DMS153 treated with DMSO at 0.1 percent for 48 hours (cell line): ENCODE measurements around the gene ARL4C.

Experiments used
- DNase-seq: peaks from one replicate; lab custom pipeline; 2025; ENCODE audit not compliant: unreplicated experiment; lab: John Stamatoyannopoulos, UW

ARL4C gene, protein sequence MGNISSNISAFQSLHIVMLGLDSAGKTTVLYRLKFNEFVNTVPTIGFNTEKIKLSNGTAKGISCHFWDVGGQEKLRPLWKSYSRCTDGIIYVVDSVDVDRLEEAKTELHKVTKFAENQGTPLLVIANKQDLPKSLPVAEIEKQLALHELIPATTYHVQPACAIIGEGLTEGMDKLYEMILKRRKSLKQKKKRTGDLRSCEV

DNA sequence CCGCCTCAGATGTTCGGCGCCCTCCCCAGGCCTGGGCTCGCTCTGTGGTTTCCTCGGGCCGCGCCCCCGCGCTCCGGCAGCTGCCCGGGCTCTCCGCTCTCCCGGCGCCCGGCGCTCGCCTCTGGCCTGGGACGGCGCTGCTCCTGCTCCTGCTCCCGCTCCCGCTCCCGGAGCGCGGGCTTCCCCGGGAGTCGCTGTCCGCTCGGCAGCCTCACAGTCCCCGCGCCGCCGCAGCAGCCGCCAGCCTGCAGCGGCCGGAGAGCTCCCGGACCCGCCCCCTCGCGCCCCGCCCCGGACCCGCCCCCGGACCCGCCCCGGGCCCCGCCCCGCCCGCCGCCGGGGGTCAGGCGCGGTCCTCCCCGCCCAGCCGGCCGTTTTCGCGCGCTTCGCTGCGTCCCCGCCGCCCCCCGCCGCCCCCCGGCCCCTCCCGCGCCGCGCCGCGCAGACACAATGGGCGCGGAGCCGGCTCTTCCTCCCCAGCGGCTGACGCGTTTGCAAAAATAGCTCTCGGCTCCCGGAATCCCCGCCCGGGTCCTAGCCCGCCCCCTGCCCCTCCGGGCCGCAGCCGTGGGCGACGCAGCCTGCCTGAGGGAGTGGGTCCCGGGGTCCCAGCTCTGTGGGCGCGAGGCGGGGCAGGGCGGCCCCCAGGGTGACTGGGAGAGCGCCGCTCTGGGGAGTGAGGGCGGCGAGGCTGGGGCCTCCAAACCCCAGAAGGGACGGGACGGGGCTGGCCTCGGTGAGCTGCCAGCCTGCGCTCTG lies at the start of gene ARL4C:
TSS of gene ARL4C (minus strand) at position 247 of the 759 bp plus-strand sequence. CDS start 495 bp downstream, outside the sequence.
- DNase-seq: no peak

DNA sequence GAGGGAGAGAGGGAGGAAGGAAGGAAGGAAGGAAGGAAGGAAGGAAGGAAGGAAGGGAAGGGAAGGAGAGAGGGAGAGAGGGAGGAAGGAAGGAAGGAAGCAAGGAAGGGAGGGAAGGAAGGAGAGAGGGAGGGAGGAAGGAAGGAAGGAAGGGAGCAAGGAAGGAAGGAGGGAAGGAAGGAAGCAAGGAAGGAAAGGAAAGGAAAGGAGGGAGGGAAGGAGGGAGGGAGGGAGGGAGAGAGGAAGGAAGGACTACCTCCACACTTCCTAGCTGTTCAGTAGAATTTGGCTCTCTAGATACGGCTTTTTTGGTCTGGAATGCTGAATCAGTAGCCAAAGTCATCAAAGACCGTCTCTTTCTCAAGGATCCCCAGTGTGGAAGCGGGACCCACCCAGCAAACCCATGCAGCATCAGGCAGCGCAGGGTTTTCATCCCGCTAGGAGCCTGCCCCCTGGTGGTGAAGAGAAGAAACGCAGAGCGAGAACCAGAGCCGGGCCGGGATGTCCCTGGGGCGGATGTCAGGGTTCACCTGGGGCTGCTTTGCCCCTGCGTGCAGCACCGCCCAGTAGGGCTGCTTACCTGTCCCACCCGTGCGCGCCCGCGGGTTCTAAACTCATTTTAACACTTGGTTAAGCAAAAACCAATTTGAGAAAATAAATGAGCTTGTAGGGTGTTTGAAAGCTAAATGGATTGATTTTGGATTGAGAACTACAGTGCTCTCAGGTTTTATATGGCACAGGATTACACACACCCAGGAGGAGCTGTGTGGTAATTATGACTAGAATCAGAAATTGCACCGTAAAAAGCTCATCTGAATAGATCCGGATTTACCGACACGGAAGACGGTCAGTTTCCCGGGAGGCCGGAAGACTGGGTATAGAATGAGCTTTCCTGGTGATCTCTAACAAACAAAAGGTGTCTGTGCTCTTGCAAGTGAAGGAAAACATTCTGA lies 48.1 kb upstream of the ARL4C start:
- DNase-seq: peak; percentile 57

DNA sequence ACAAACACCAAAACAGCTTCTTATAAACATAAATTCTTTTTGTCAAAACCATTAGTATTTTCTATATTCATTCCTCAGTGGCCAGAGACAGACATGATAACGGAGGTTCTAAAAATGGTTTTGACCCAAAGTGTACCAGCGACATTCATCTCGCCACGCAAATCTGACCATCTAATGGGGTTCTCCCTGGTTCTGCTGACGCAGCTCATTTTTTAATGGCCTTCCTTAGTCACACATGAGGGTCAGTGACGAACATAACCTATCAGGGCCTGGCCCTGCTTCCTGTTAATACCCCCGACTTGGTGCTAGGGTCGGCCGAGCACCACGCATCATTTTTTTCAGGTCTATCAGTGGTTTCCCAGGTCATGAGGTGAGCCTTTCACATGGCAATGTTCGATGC lies 45.9 kb upstream of the ARL4C start:
- no peak for DNase-seq

DNA sequence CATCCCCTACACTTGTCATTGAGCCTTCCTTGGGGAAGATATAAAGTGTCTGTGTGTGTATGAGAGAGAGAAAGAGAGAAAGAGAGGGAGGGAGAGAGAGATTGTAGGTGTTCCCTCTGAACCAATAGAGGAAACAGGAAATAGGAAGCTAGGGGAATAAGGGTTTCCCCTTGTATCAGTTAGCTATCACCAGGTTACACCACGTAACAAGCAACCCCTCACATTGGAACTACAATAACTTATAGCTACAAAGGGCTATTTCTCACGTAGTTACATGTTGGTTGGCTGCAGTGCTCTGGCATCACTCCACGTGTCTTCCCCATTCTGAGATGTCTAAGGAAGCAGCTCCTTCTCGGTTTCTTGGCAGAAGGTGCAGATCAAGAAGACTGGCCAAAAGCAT lies 41.0 kb upstream of the ARL4C start:
- DNase-seq: no peak

DNA sequence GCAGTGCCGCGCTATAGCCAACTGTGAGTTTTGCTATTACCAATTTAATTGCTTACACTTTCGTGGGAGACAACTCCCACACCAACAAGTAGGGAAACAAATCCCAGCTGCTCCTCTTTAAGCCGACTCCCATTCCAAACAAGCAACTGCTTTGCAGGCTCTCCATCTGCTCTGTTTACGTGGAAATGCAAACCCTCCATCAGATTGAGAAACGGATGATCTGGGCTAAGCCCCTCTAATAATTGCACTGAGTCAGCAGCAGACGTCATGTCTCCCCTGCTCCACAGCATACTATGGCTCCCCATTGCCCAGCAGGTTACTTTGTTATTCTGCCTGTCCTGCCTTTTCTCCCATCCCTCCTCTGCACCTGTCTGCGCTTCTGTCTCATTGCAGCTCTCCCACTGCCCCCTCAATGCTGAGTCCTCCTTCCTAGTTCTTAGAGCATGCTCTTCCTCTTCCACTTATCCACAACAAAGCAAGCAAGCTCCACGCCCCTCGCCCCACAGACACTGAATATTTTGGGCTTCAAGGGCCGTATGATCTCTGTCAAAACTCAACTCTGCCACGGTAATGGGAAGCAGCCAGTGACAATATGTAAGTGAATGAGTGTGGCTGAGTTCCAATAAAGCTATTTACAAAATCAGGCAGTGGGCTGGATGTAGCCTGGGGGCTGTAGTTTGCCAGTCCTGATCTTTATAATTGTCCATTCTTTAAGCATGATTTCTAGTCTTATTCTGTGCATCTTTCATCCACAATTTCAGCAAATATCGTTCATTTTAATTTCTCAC lies 39.5 kb upstream of the ARL4C start:
- DNase-seq: no peak

DNA sequence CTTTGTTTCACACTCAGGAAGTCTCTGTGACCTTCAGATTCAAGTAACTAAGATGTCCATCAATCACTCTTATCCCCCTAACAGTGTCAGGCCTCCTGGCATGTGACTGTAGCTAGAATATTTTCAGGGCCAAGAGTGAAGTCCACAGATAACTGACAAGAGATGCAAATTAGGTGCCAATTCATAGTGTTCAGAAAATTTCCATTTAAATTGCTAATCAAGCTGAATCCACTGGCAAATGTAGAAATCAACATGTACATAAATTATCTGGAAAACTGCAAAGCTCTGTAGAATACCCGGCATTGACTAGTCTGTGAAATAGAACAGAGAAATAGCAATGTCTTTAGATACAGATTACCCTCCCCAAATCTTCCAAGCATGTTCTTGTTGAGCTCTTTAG lies 38.6 kb upstream of the ARL4C start:
- DNase-seq: no peak

DNA sequence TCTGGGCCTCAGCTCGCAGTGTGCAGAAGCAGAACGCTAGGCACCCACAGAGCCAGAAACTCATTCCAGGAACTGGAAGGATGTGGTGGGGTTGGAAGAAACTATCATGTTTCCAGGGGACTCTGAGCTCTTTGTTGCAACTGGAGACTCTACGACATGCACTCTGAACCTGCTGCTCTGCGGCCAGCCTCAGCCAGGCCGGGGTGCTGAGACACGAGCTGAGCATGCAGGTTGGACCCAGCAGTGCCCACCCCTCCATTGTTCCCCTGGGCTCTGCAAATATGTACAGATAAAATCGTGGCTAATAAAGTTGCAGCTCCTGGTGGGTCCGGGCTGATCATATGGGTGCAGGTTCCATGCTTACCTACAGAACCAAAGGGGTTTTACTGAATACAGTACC lies 37.6 kb upstream of the ARL4C start:
- no peak for DNase-seq

DNA sequence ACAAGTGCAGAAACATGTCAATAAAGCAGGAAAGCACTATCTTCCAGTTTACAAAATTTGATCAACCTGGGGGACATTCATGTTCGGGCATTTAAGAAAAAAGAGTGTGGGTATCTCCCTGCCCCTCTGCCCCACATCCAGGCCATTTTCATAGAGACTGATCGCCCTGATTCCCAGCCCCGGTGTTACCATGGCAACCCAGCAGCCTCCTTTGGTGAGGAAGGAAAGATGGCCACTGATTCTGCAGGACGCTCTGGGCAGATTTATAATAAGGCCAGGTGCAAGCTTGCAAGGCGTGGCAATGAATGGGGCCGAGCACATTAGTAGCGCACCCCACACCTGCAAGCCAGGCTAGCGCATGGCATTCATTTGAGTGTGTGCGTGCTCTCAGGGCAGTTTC lies 36.7 kb upstream of the ARL4C start:
- no peak for DNase-seq

DNA sequence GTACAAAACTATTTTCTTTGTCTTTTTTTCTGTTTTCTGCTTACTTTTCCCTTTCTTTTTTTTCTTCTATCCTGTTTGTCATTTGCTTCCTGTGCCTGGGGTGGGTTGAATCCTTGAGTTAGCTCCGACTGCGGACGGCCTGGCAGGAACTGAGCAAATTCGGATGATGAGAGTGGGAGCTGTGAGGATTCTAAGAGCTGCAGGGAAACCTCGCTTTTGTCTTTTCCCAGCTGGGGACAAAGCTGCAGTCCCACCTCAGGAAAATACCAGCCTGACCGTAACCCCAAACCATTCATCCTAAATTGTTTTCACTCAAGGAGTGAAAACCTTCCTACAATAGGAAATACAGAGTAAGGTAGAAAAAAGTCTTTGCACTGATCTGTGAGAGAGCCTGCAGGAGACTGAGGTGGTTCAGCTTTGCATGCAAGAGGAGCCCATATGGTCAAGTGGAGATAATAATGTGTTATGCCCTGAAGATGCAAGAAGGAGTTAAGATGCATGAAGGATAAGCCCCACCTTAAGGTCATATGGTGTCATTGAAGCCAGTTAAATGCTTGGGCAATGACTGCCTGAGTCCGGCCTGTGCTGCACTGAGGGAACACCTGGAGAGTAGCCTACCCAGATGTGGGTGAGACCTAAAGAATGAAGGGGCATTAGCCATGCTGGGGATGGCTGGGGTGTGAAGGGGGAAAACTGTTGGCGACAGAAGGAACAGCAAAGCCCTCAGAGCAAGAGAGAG lies 31.7 kb upstream of the ARL4C start:
- DNase-seq: no peak

DNA sequence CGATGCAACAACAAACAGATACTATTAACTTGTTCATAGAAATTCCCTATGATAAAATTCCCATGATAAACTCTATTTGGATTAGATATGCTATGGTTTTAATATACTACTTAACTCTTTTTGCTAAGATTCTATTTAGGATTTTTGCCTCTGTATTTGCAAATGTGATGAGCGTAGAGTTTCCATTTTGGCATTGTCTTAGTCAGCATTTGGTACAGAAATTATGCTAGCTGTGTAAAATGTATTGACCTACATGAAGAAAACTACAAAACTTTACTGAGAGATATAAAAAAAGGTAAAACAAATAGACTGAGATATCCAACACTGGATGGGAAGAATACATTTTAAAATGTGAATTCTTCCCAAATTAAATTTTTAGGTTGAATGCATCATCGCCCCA lies 29.8 kb upstream of the ARL4C start:
- no peak for DNase-seq

DNA sequence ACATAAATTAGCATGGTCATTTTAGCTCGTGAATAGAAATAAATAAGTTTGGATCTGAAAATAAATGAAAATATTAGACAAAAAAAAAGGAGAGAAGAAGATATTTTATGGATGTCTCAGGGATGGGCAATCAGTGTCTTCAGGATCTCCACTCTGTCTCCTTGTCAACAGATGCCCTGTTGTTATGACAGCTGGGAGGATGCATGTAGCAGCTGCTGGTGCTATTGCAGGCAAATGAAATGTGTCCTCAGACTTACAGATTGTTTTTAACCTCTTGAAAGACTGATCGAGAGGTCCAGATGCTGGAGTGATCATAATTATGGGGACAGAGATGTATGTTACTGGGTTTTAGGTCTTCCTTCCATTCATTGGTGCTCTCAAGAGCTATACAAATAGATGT lies 24.7 kb upstream of the ARL4C start:
- DNase-seq: no peak

DNA sequence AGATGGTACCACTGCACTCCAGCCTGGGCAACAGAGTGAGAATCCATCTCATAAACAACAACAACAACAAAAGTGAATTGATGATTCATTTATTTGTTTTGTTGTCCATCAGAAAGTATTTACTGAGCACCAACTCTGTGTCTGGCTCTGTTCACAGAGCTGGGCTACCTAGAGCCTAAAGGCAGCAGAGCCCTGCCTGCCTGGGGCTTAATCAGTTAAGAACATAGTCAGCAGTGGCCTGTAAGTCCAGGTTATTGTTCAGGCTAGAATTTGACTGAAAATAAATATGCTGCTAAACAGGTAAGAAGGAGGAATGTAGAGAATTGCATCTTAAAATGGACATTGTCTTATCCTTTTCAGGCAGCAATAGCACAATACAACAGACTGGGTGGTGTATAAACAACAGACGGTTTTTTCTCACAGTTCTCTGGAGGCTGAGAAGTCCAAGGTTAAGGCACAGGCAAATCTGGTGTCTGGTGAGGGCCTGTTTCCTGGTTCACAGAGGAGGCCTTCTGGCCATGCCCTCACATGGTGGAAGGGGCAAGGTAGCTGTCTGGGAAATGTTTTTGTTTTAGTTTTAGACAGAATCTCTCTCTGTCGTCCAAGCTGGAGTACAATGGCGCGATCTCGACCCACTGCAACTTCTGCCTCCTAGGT lies 22.2 kb upstream of the ARL4C start:
- DNase-seq: no peak

DNA sequence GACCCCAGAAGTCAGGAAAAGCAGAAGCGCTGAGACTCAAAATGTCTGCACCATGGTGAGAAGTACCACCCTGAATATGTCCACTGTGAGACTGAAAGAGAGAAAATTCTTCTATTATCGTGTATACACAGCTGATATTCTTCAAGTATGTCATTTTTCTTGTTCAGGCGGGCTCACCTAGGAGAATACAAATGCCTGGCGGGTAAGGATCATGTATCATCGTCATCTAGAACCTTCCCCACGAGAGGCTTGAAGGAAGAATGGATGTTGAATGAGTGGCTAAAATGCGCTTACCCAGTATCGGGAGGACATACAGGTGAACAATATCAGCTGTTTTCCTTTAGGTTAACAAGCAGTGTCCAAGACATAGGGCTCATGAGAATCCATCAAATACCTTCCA lies 21.1 kb upstream of the ARL4C start:
- DNase-seq: no peak

DNA sequence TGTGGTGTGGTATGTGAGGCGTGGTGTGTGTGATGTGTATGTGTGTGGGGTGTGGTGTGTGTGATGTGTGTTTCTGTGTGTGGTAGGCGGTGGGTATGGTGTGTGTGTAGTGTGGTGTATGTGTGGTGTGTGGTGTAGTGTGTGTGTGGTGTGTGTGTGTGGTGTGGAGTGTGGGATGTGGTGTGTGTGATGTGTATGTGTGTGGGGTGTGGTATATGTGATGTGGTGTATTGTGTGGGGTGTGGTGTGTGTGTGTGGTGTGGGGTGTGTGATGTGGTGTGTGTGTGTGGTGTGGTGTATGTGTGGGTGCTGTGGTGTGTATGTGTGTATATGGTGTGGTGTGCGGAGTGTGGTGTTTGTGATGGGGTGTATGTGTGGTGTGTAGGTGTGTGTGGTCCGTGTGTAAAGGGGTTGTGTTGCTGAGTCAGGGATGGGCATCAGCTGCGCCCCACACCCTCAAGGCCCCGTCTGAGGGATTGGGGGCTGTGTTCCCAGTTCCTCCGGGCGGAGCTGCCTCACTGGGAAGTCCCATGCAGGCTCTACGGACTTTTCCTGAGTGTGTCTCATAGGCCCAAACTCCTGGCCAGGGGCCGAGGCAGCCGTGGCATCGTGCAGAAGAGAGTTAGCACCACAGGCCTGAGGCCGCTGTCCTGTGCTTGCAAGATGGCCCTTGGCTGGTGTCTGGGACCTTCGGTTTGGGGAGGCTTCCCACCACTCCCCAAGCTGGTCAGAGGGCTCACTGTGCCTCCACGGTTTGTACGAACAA lies 18.2 kb upstream of the ARL4C start:
- DNase-seq: no peak

DNA sequence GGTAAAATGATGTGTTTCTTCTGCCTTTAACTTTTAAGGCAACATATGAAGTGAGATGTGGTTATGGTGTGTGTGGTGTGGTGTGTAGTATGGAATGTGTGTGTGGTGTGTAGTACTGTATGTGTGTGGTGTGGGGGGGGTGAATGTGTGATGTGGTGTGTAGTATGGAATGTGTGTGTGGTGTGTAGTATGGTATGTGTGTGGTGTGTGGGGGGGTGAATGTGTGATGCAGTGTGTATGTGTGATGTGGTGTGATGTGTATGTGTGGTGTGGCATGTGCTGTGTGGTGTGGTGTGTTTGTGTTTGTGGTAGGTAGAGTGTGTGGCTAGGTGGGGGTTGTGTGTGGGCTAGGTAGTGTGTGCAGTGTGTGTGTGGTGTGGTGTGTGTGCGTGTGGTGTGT lies 17.2 kb upstream of the ARL4C start:
- no peak for DNase-seq

DNA sequence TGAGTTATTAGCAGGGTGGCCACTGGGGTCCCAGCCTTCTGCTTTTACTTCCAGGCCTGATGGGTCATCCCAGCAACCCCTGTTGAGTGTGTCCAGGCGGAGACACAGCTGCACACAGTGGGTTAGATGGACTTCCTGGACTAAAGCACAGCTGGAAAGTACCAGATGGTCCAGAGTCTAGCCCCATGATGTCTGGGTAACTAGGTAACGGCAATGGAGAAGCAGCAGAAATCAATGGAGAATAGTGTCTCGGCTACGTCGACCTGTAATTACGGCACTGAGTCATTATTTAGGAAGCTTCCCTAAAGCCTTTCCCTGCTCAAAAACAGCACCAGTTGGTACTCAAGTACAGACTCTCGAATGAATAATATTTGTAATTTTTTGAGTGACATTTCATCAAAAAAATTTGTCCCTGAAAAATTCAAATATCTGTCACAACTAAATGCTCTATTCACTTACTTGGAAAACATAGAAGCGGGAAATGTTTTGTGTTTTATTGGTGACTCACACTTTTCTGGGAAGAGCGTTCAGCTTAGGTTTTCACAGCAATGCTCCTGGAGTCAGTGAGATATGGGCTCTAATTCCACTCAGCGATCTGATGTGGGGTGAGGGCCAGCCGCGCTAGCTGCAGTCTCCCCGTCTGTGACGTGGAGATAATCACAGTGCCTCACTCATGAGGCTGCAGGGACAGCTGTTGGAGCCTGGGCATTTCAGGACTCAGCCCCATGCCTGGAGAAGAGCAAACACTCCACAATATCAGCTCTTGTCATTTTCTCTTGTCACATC lies 16.2 kb upstream of the ARL4C start:
- no peak for DNase-seq

DNA sequence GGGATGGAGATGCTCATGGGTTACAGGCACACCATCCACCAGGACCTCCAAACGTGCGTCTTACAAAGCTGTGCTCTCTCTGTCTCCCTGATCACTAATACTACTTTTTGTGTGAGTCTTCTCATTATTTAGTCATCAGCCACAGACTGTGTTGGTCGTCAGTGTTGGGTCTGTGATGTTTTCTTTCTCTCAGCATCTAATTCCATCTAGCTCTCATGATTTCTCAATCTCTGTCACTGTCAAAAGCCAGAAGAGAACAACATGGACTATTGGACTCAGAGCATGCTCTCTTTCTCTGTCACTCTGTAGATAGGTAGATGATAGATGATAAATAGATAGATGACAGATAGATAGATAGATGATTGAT lies 6.0 kb upstream of the ARL4C start:
- DNase-seq: no peak

DNA sequence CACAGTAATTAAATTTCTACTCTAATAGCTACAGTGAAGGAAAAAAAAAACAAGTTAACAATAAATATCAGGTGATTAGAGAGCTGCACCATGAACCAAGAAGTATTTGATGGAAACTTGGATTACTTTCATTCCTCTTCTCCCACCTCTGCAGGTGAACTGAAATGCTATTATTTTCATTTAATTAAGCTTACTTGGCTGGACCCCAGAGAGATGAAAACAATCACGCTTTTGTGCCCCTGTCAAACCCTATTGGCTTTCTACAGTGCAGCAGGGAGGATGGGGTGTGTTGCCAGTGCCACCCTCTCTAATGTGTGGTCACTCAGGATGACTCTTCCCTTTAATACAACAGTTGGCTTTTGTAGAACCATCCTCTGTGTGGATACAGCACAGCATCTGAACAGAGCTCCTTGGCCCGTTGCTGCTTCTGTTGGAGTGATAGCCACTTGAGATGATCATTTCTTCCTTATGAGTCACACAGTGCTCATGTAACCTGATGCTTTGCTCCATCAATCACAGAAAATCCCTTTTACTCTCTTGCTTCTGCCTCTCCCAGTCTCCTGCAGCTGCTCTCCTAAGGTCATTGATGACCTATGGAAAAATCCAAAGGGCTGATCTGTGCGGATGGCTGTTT lies 5.5 kb upstream of the ARL4C start:
- DNase-seq: no peak
